HG03442 (cell line): ENCODE results near the gene CCDC91.
"Not testable (repeated sequence)": the region's sequence is repeated elsewhere in the genome, so short reads cannot be mapped to it uniquely, and the experiment has no call there.

Source experiments
- ATAC-seq: cut with Tn5 transposase; IDR thresholded peaks from one replicate; pipeline ENCODE4 v1.9.1; 2021; ENCODE audit warnings: mild to moderate bottlenecking, moderate library complexity; ENCODE audit not compliant: unreplicated experiment

Gene CCDC91

DNA sequence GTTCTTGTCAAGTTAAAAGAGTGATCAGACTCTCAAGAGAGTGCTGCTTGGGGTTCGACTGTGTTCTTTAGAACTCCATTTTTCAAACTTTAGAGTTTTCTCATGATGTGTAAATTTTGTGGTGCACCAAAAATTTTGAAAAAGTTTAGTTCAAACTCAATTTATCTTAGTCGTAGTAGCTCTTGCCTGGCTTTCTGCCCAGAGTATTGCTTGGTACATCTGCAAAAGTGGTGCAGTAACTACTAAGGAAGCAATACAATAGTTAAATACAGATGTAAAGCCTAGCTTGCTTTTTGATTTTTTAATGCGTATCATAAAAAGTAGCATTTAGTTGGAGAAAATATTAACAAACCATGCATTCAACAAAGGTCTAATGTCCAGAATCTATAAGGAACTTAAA is 9.5 kb upstream of the CCDC91 start:
- no peak for ATAC-seq

DNA sequence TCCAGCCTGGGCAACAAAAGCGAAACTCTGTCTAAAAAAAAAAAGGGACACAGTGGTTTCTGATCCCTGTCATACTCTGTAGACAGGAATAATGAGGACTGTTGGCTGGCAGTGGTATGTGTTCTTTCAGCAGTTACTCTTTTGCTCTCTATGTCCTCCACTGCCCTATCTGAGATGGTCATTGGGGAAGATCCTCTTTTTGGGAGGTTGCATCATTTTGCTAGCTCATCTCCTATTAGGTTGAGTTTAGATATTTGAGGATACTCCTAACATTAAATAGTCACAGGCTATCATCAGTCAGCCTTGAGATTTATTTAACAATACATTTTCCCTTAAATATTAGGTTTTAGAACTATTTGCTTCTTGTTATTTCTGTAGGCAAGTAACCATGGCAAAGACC is 5.9 kb upstream of the CCDC91 start:
- ATAC-seq, result no peak

DNA sequence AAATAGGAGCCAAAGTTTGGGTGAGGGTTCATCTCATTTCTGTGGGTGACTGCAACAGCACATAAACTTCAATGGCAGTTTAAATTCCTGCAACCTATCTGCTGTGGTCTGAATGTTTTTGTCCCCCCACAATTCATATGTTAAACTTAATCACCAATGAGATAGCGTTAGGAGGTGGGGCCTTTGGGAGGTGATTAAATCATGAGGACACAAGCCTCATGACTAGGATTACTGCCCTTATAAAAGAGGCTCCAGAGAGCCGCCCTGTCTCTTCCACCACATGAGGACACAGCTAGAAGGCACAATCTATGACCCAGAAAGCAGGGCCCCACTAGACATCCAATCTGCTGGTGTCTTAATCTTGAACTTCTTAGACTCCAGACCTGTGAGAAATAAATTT is 3.8 kb upstream of the CCDC91 start:
- no peak for ATAC-seq

DNA sequence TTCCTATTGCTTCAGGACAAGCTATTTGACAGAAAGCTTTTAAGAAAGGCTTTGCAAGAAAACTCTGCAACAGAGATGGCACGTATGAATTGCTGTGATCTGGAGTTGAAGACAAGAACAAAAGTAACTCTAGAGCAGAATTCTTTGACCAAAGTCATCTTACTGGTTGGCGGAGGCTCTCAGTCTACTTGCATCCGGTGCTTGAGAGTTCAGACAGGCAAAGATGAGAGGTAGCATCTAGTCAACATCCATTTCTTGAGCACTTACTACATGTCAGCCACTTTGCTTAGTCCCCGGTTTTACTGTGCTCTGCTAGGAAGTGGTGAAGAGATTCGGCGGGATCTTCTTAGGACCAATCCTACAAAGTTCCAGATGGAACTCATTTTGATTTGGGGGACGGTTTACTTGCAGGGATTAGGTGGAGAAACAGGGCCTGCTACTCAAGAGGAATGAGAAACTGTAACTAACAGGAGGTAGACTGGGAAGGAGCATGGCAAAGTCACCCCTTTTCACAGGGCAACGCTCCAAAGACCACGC is 404 bp upstream of the CCDC91 start:
- ATAC-seq, result no peak

DNA sequence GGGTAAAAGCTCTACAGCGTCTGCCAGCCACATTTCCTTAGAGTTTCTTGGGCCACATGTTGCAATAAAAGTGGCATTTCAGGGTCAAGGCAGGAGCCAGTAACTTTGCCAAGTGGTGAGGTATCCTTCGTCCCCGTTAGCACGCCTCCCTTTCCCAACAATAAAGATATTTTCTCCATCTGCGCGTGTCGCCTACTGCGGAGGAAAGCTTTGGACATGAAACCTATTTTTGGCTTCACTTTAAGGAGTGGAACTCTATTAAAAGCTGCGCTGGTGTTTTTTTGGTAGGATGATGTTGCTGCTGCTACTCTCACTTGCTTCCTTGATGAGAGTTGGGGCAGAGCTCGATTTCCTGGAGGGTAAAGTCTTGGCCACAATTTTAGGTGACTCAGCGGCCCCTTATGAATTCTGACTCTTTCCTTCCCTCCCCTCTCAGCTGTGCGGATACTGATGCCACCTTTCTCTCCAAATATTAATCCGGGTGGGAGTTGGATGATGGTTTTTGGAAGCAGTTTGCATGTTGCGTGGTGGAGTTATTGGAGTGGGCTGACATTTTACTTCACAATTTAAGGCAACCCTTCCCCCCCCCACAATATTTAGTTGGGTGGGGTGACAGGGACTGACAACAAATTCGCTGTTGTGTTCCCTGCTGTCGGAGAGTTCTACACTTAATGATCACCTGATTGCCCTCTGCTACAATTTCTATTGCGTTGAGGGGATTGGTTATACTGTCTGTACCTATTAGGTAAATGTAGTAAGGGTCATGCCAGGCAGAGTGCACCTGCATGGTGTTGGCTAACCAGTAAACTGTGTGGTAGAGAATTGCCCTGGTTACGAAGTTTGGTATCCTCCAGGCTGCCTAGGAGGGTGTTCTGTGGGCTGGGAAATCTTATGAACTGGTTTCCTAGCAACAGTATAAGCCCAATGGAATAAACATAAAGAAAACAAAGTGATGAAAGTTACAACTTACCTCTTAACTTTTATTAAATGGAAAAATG is 1.1 kb downstream of the CCDC91 start:
- ATAC-seq, result no peak

DNA sequence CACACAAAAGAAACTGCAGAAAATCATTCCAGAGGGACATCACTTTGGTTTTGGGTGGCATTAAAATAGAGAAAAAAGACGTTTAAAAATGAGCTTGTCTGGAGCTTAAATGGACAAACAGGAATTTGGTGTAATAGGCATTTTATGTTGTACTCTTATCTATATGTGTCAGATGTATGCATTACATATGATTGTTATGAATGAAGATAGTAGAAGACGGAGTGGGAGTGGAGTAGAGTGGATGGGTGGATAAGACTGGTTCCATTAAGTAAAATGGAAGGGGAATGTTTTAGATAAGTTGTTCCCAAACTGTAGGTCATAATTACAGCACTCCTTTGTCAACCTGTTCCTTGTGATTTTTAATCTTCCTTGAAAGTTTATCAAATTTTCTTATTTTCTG is 1.9 kb downstream of the CCDC91 start:
- no peak for ATAC-seq

DNA sequence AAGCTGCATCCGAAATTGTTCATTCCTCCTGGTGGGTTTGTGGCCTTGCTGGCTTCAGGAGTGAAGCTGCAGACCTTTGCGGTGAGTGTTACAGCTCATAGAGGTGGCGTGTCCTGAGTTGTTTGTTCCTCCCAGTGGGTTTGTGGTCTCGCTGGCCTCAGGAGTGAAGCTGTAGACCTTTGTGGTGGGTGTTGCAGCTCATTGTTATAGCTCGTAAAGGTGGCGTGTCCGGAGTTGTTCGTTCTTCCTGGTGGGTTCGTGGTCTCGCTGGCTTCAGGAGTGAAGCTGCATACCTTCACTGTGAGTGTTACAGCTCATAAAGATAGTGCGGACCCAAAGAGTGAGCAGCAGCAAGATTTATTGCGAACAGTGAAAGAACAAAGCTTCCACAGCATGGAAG is 4.4 kb downstream of the CCDC91 start:
- not testable (repeated sequence) for ATAC-seq

DNA sequence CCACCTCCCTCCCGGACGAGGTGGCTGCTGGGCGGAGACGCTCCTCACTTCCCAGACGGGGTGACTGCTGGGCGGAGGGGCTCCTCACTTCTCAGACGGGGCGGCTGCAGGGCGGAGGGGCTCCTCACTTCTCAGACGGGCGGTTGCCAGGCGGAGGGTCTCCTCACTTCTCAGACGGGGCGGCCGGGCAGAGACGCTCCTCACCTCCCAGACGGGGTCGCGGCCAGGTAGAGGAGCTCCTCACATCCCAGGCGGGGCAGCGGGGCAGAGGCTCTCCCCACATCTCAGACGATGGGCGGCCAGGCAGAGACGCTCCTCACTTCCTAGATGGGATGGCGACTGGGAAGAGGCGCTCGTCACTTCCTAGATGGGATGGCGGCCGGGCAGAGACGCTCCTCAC is 10.9 kb downstream of the CCDC91 start:
- ATAC-seq, result not testable (repeated sequence)

DNA sequence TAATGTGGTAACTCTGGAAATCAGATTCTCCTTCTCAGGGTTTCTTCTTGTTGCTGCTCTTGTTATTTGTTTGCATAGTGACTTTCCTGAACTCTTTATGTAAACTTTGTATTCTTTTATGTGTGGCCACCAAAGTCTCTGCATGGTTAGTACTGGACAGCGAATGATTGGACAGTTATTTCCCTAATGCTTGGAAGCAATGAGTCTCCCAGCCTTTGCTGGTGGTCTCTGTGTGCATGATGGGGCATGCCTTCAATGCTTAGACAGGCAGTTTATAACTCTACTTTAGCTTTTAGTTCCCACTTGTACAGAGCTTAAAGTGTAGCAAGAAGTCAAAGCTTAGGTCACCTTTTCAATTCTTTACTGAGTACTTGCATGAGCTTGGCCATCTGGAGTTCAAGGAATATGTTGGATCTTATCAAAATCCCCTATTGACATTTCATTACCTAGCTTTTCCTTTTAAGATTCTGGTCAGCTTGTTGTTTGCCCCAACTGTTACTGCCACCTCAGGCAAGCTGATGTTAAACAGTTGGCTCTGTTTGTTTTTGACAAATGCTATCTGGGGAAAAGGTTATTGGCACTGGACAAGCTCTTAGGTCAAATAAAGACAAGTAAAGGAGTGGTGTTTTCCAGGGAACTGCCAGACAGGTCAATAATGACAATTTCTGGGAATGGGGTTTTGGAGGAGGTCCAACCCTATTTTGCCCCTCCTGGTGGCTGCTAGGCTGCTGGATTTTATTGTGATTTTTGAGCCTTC is 12.3 kb downstream of the CCDC91 start:
- ATAC-seq, result no peak

DNA sequence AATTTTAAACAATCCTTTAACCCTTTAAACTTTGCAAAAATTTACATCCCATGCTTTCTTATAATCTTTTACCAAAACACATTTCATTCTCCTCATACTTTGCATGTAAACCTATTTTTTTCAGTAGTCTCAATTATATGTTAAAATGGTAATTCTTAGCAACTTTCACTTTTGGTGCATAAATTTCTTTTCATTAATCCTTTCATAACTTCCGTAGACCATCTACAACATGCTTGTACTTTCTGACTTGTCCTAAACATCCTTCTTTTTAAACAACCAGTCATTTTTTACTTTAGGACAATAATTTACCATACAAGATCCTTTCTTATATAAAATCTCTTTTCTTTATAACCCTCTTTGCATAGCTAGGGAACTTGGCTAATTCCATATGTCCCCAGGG is 19.5 kb downstream of the CCDC91 start:
- no peak for ATAC-seq

DNA sequence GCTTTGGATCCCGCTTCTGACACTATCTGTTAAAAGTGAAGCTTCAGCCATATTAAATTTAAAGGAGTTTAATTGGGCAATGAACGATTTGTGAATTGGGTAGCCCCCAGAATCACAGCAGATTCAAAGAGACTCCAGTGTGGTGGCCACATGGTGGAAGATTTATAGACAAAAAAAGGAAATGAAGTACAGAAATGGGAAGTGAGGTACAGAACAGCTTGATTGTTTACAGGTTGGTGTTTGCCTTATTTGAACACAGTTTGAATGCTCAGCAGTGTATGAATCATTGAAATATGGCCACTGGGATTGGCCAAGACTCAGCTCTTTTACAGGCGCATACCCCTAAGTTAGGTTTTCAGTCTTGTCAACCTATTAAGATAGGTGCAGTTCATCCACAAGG is 21.9 kb downstream of the CCDC91 start:
- ATAC-seq, result no peak

DNA sequence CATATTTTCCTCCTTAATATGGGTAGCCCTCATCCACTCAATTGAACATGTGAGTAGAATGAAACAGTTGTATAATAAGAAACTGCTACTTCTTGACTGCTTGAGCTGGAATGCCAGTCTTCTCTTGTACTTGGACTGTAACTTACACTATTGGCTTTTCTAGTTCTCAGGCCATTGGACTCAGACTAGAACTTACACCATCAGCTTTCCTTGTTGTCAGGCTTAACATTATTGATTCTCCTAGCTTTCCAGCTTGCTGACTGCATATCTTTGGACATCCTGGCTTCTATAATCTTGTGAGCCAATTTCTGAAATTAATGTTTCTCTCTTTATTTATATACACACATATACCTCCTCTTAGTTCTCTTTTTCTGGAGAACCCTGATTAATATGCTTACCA is 24.8 kb downstream of the CCDC91 start:
- no peak for ATAC-seq

DNA sequence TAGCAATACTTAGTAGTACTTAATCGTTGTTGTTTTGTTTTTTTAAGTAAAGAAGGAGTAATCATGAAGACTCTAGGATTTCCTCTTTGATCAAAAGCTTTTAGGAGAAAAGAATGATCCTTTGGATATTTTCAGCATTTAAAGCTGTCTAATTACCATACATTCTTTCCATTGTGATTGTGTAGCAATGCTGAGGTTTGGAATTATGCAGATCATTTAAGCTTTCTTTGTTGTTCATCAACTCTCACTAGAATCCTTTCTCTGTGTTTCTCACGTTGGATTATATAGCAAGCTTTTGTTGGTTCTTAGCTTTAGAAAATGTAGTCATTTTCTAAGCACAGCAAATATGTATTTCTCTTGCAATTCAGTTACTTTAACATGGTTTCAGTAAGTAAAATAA is 25.8 kb downstream of the CCDC91 start:
- no peak for ATAC-seq

DNA sequence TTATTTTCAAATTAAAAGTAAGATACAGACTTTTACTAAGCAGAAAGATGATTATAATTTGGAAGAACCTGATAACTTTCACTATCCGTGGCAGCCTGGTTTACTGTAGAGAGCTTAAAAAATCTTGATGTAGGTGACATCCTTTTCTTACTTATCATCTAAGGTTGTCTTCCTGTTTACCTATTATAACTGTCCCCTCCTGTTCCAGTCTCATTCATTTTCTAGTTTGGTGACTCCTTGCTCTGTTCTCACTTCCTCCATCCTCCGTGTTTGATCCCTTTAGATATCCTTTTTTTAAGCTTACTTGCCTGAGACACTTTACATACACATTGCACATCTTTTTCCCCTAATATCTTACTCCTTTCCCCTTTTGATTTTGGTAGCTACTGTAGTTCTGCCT is 27.5 kb downstream of the CCDC91 start:
- ATAC-seq, result no peak

DNA sequence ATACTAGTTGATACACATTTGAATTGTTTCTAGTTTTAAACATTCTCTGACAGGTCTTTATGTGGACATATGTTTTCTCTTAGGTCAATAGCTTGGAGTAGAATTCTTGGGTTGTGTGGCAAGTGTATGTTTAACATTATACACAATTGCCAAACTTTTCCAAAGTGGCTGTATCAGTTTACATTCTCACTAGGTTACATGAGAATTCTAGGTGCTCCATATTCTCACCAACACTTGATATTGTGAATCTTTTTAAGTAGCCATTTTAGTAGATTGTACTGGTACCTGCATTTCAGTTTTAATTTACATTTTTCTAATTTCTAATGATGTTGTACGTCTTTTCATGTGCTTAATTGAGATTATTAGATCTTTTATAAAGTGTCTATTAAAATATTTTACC is 28.6 kb downstream of the CCDC91 start:
- ATAC-seq, result no peak

DNA sequence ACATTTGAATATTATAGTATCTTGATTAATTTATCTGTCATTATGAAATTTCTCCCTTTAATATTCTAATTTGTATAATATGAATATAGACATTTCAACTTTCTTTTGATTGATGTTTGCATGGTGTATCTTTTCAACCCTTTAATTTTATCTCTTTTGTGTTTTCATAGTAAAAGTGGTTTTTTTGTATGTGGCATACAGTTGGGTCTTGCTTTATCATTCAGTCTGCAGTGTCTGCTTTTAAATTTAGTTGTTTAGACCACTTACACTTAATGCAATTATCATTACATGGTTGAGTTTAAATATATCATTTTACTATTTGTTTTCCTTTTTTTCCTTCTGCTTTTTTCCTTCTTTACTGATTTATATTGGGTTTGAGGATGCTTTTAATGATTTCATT is 29.6 kb downstream of the CCDC91 start:
- no peak for ATAC-seq

DNA sequence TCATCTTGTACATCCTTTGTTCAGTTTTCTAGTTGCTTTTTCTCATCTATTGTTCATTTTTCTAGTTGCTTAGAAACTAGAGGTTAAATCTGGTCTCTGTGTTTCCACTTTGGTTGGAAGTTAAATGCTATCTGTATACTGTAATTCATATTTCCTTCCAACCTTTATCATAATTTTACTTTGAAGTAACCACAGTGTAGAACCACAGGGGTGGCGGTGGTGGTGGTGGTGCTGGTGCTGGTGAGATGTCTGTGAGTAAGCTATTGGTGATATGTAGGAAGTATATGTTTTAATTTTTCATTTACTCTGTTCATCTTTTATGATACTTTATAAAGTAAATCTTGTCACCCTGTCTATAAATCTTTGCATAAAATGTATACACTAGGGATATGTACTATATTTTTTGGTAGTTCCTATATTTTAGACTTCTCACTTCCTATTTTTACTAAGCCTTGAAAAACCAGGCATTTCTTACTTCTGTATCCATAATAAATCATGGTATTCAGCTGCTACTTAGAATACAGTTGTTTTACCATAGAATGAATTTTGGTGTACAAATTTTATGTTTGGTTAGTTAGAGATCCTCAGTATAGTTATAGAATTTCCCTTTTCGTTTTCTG is 31.9 kb downstream of the CCDC91 start:
- no peak for ATAC-seq

DNA sequence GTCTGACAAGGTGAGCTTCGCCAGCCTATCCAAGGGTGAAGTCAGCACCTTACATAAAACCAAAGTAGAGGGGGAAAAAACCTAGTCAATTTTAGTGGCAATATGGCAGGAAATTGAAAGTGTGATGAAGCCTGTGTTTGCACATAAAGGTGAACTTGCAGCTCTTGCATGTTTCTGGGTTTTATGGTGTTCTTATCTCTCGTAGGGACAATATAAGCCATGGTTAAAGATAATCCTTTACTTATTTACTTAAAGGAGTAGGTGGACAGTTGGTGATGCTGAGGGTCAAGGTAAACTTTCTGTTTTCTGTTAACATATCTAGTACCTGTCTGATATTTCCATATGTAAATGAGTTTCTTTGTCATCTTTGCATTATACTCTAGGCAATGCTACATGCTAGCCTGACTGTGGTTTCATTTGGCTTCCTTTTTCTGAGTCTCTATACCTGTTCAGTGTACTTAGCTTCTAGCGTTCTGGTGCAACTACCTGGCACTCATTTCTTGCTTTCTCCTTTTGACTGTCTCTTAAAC is 32.8 kb downstream of the CCDC91 start:
- ATAC-seq, result peak; percentile 93

DNA sequence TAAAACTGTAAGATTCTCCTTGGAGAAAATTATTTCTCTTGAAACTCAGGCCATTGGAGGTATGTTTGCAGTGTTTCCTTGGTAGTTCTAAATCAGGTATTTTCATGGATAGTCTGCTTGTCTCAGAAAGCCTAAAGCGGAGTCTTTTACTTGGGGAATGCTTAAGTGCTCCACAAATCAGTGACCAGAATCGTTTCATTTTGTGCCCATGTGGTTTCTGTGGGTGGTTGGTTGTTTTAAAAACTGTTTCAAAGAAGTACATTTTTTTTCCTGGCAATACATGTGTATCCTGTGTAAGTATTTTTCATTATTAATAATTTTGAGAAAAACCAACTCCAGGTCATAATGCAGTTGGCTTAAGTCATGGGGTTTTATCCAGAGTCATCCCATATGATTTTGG is 33.6 kb downstream of the CCDC91 start:
- ATAC-seq, result no peak

DNA sequence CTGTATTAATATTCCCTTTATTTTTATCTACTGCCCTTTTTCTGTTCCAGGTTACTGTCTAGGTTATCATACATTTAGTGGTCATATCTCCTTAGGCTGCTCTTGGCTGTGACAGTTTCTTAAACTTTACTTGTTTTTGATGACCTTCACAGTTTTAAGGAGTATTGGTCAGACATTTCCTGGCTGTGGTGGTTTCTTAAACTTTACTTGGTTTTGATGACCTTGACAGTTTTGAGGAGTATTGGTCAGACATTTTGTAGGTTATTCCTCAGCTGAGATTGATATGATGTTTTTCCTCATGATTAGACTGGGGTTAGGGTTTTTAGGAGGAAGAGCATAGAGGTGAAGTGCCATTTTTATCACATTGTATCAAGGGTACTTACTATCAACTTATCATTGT is 36.4 kb downstream of the CCDC91 start:
- no peak for ATAC-seq

DNA sequence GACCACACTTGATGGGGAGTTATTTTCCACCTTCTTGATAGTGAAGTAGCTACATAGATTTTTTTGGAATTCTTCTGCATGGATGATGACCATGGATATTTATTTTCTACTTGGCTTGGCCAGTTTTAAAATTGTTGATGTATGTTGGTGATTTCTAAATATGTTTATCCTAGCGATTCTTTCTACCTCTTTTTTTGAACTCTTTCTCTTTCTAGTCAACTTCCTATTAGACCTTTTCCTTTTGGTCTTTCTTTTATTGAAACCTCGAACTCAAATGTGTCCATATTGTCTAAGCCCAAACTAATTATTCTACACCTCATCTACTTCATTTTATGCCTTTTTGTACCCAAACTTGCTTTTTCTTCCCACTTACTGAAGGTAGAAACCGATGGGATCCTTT is 37.0 kb downstream of the CCDC91 start:
- no peak for ATAC-seq
